H9 (cell line): ENCODE data around the gene RPL36. TPM values are rescaled to one million over a fixed set of nuclear protein-coding genes. Genes with fewer than 3 reads are reported as not detected.

ENCODE experiments used
- DNase-seq: peaks from one replicate; pipeline ENCODE4 v3.0.0-alpha.2; 2017
- H2AFZ ChIP-seq: one replicate; pipeline ENCODE4 v1.6.1; 2013; ENCODE audit warnings: mild to moderate bottlenecking, low read length, control low read depth, moderate library complexity
- H2AK5ac ChIP-seq: 2 replicates; pipeline ENCODE4 v1.6.1; 2013; ENCODE audit warnings: low read length, control low read depth, mixed read lengths; ENCODE audit not compliant: insufficient read length
- H2BK120ac ChIP-seq: one replicate; pipeline ENCODE4 v1.6.1; 2013; ENCODE audit warnings: low read depth, mild to moderate bottlenecking, low read length, control low read depth, inconsistent platforms; ENCODE audit not compliant: poor library complexity, severe bottlenecking
- H2BK12ac ChIP-seq: 2 replicates; pipeline ENCODE4 v1.6.1; 2013; ENCODE audit warnings: low read length, control low read depth, mixed read lengths, low read depth; ENCODE audit not compliant: insufficient read length
- H2BK15ac ChIP-seq: 2 replicates; pipeline ENCODE4 v1.6.1; 2013; ENCODE audit warnings: low read depth, low read length, control low read depth
- H2BK20ac ChIP-seq: one replicate; pipeline ENCODE4 v1.6.1; 2013; ENCODE audit warnings: low read depth, mild to moderate bottlenecking, low read length, control low read depth, inconsistent platforms; ENCODE audit not compliant: poor library complexity, severe bottlenecking
- H2BK5ac ChIP-seq: 2 replicates; pipeline ENCODE4 v1.6.1; 2013; ENCODE audit warnings: low read length, control low read depth, mixed read lengths; ENCODE audit not compliant: insufficient read length
- H3K14ac ChIP-seq: 2 replicates; pipeline ENCODE4 v1.6.1; 2013; ENCODE audit warnings: low read length, control low read depth; ENCODE audit not compliant: insufficient read depth
- H3K18ac ChIP-seq: 2 replicates; pipeline ENCODE4 v1.6.1; 2013; ENCODE audit warnings: low read depth, mild to moderate bottlenecking, mixed read lengths, low read length, control low read depth; ENCODE audit not compliant: insufficient read length
- H3K23ac ChIP-seq: 2 replicates; pipeline ENCODE4 v1.6.1; 2013; ENCODE audit warnings: low read length, control low read depth, mixed read lengths, low read depth; ENCODE audit not compliant: insufficient read length
- H3K23me2 ChIP-seq: 2 replicates; pipeline ENCODE4 v1.6.1; 2013; ENCODE audit warnings: low read depth, mild to moderate bottlenecking, mixed read lengths, low read length, control low read depth; ENCODE audit not compliant: insufficient read length, poor library complexity, severe bottlenecking
- H3K27ac ChIP-seq: 2 replicates; pipeline ENCODE4 v1.5.1; 2013; ENCODE audit warnings: low read length, control low read depth, mixed read lengths, low read depth; ENCODE audit not compliant: insufficient read length
- H3K27me3 ChIP-seq: 2 replicates; pipeline ENCODE4 v1.6.1; 2013; ENCODE audit warnings: low read length, control low read depth, inconsistent platforms; ENCODE audit not compliant: insufficient read depth
- H3K4ac ChIP-seq: 2 replicates; pipeline ENCODE4 v1.6.1; 2013; ENCODE audit warnings: low read depth, mild to moderate bottlenecking, control low read depth, inconsistent platforms, low read length, moderate library complexity
- H3K4me1 ChIP-seq: 2 replicates; pipeline ENCODE4 v1.6.1; 2013; ENCODE audit warnings: low read length, control low read depth, inconsistent platforms; ENCODE audit not compliant: insufficient read depth
- H3K4me2 ChIP-seq: 2 replicates; pipeline ENCODE4 v1.6.1; 2013; ENCODE audit warnings: low read length, control low read depth, mixed read lengths; ENCODE audit not compliant: insufficient read length, insufficient read depth
- H3K56ac ChIP-seq: 2 replicates; pipeline ENCODE4 v1.6.1; 2013; ENCODE audit warnings: low read depth, mild to moderate bottlenecking, mixed read lengths, low read length, control low read depth; ENCODE audit not compliant: insufficient read length
- H3K79me1 ChIP-seq: 2 replicates; pipeline ENCODE4 v1.6.1; 2013; ENCODE audit warnings: low read depth, mild to moderate bottlenecking, moderate library complexity, low read length, control low read depth, inconsistent platforms; ENCODE audit not compliant: insufficient read depth, poor library complexity, severe bottlenecking
- H3K79me2 ChIP-seq: 2 replicates; pipeline ENCODE4 v1.6.1; 2013; ENCODE audit warnings: low read length, control low read depth, inconsistent platforms; ENCODE audit not compliant: insufficient read depth
- H3K9ac ChIP-seq: 2 replicates; pipeline ENCODE4 v1.6.1; 2013; ENCODE audit warnings: low read length, control low read depth, mixed read lengths; ENCODE audit not compliant: insufficient read length; ENCODE audit errors: extremely low read depth
- H3K9me3 ChIP-seq: one replicate; pipeline ENCODE4 v1.6.1; 2013; ENCODE audit warnings: low read depth, low read length, inconsistent platforms; ENCODE audit not compliant: control insufficient read depth
- H3T11ph ChIP-seq: one replicate; pipeline ENCODE4 v1.6.1; 2013; ENCODE audit warnings: mild to moderate bottlenecking, low read length, control low read depth, inconsistent platforms
- H4K20me1 ChIP-seq: one replicate; pipeline ENCODE4 v1.6.1; 2013; ENCODE audit not compliant: control insufficient read depth, insufficient read length, insufficient read depth
- H4K5ac ChIP-seq: 2 replicates; pipeline ENCODE4 v1.6.1; 2013; ENCODE audit warnings: low read depth, mild to moderate bottlenecking, mixed read lengths, low read length, control low read depth; ENCODE audit not compliant: insufficient read length
- H4K8ac ChIP-seq: replicated peaks from 2 replicates; pipeline ENCODE4 v1.6.1; 2013; ENCODE audit warnings: low read length, control low read depth, mixed read lengths, low read depth; ENCODE audit not compliant: insufficient read length
- H4K91ac ChIP-seq: 2 replicates; pipeline ENCODE4 v1.6.1; 2013; ENCODE audit warnings: low read depth, mild to moderate bottlenecking, moderate library complexity, mixed read lengths, low read length, control low read depth; ENCODE audit not compliant: insufficient read length
- H3K27ac Mint-ChIP-seq, 3 experiments: 2 replicates in 2 of 3; 3 replicates in 1 of 3; pipeline ENCODE4 v1.8.0; 2020 to 2021; ENCODE audit warnings: mixed read lengths in 3 of 3, mild to moderate bottlenecking in 1 of 3, moderate library complexity in 1 of 3
- H3K27me3 Mint-ChIP-seq: 2 replicates; pipeline ENCODE4 v1.8.0; 2021; ENCODE audit warnings: low read depth, mild to moderate bottlenecking, moderate library complexity, mixed read lengths
- H3K36me3 Mint-ChIP-seq, 3 experiments: 2 replicates in 2 of 3; 3 replicates in 1 of 3; pipeline ENCODE4 v1.8.0; 2020 to 2021; ENCODE audit warnings: low read depth in 3 of 3, mixed read lengths in 3 of 3; ENCODE audit not compliant: insufficient read depth in 1 of 3
- H3K4me1 Mint-ChIP-seq, 2 experiments: 2 replicates each; pipeline ENCODE4 v1.8.0; 2020; ENCODE audit warnings: mixed read lengths in 2 of 2
- H3K4me3 Mint-ChIP-seq, 2 experiments: 2 replicates in 1 of 2; 3 replicates in 1 of 2; pipeline ENCODE4 v1.8.0; 2020 to 2021; ENCODE audit warnings: mild to moderate bottlenecking in 2 of 2, mixed read lengths in 2 of 2, moderate library complexity in 1 of 2
- H3K9me3 Mint-ChIP-seq, 2 experiments: 2 replicates in 1 of 2; 3 replicates in 1 of 2; pipeline ENCODE4 v1.8.0; 2020; ENCODE audit warnings: mild to moderate bottlenecking in 2 of 2, mixed read lengths in 2 of 2, moderate library complexity in 1 of 2
- WGBS: extraction: QIAGEN DNeasy Blood & Tissue Kit; methylation state at CpG from one replicate; pipeline ENCODE4 v1.1.7; 2013; ENCODE audit warnings: missing lambda C conversion rate, low lambda C conversion rate, mixed read lengths; ENCODE audit not compliant: insufficient read length; ENCODE audit errors: extremely low coverage; 5-methylcytosine and 5-hydroxymethylcytosine counted together
- total RNA-seq: library from RNA; stranded (reverse); gene quantifications from 2 replicates; pipeline ENCODE4 v1.2.1, GENCODE V29; 2021
- TF ChIP-seq, protein P1 (sequence below): fragments of 200-600 bp; sonication (generic); conservative IDR thresholded peaks from 3 replicates; pipeline ENCODE4 v1.8.0; 2021; ENCODE audit warnings: antibody characterized with exemption, mild to moderate bottlenecking

The RPL36 gene
- total RNA-seq, 1 experiment from 2014 or later, result 1,074 TPM

DNA sequence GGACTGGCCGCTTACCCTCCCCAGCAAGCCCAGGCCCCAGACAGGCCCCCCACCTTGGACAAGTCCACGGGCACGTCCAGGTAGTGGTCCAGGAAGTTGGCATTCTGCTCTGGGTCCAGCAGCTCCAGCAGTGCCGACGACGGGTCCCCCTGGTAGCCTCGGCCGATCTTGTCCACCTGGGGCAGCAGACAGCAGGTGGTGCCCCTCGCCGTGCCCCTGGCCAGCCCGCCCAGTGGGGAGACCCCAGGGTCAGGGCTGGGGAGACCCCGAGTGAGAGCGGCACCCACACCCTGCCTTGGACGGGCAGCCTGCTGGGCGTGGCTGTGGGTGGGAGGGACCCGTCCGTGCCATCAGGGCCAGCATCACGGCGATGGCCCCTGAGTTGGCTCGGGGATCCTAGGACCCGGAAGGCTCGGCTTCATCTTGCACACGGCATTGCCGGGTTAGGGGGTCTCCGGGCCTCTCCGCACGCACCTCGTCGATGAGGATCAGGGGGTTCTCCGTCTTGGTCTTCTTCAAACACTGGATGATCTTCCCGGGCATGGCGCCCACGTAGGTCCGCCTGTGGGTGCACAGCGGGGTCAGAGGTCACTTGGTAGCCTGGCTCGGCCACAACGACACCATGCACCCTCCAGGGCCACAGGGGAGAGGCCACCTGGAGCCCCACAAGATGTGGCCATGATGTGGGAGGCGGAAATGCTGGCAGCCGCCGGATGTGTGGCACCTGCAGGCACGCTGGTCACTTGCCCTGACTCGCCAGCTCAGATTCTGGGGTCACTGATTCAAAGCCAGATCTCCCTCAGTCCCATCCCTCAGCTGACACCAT is 6.3 kb downstream of the RPL36 start:
- Histone ChIP-seq H2BK20ac (no peak overlapping the region), H2BK120ac (no peak overlapping the region), H3K27me3 (no peaks in the 10 kb centered on the region), H3K9me3 (no peaks in the 10 kb centered on the region), H2BK15ac (no peak overlapping the region), H4K20me1 (no peaks in the 10 kb centered on the region), H3K4me1 (no peaks in the 10 kb centered on the region), H3K9ac (no peak overlapping the region), H3K18ac (no peak overlapping the region), H2BK5ac (no peak overlapping the region), H2AK5ac (no peak overlapping the region), H3K4ac (no peak overlapping the region), H3K14ac (no peak overlapping the region; the same call in 1 of the 2 replicates), H3T11ph (no peak overlapping the region), H4K5ac (no peak overlapping the region), H2AFZ (no peak overlapping the region), H4K91ac (no peak overlapping the region), H3K79me2 (peaks cover 3% of the 10 kb centered on the region; the same call in 1 of the 2 replicates), H3K23ac (no peak overlapping the region), H3K4me2 (no peak overlapping the region), H3K23me2 (no peaks in the 10 kb centered on the region), H3K56ac (no peak overlapping the region), H3K79me1 (no peaks in the 10 kb centered on the region), H2BK12ac (no peak overlapping the region), H3K27ac (no peak overlapping the region), H4K8ac (no peak overlapping the region)
- TF ChIP-seq, protein P1, sequence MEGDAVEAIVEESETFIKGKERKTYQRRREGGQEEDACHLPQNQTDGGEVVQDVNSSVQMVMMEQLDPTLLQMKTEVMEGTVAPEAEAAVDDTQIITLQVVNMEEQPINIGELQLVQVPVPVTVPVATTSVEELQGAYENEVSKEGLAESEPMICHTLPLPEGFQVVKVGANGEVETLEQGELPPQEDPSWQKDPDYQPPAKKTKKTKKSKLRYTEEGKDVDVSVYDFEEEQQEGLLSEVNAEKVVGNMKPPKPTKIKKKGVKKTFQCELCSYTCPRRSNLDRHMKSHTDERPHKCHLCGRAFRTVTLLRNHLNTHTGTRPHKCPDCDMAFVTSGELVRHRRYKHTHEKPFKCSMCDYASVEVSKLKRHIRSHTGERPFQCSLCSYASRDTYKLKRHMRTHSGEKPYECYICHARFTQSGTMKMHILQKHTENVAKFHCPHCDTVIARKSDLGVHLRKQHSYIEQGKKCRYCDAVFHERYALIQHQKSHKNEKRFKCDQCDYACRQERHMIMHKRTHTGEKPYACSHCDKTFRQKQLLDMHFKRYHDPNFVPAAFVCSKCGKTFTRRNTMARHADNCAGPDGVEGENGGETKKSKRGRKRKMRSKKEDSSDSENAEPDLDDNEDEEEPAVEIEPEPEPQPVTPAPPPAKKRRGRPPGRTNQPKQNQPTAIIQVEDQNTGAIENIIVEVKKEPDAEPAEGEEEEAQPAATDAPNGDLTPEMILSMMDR, result no peak
- DNase-seq, result peak; percentile 27
- Mint-ChIP-seq H3K27me3 (peaks cover 8% of the 10 kb centered on the region; the same call in 1 of the 2 replicates), H3K4me3 (no peak overlapping the region), H3K36me3 (peaks cover 43 to 77% (median 59%) of the 10 kb centered on the region in 3 experiments), H3K9me3 (peaks cover 0 to 9% of the 10 kb centered on the region in 2 experiments; a peak in 3 of 5 replicates), H3K4me1 (peaks cover 2 to 9% of the 10 kb centered on the region in 2 experiments; a peak in 3 of 4 replicates), H3K27ac (peak overlapping the region in 2 of 3 experiments; percentile 90 to 93; a peak in 4 of 7 replicates)
- no CpG with 5 or more reads among the region's 42 CpGs for WGBS
